HG03064 (cell line): ENCODE measurements around the gene SMAD7.

Experiments used
- ATAC-seq: cut with Tn5 transposase; IDR thresholded peaks from one replicate; pipeline ENCODE4 v1.9.1; 2021; ENCODE audit warnings: low read depth; ENCODE audit not compliant: unreplicated experiment

The SMAD7 gene, protein sequence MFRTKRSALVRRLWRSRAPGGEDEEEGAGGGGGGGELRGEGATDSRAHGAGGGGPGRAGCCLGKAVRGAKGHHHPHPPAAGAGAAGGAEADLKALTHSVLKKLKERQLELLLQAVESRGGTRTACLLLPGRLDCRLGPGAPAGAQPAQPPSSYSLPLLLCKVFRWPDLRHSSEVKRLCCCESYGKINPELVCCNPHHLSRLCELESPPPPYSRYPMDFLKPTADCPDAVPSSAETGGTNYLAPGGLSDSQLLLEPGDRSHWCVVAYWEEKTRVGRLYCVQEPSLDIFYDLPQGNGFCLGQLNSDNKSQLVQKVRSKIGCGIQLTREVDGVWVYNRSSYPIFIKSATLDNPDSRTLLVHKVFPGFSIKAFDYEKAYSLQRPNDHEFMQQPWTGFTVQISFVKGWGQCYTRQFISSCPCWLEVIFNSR

DNA sequence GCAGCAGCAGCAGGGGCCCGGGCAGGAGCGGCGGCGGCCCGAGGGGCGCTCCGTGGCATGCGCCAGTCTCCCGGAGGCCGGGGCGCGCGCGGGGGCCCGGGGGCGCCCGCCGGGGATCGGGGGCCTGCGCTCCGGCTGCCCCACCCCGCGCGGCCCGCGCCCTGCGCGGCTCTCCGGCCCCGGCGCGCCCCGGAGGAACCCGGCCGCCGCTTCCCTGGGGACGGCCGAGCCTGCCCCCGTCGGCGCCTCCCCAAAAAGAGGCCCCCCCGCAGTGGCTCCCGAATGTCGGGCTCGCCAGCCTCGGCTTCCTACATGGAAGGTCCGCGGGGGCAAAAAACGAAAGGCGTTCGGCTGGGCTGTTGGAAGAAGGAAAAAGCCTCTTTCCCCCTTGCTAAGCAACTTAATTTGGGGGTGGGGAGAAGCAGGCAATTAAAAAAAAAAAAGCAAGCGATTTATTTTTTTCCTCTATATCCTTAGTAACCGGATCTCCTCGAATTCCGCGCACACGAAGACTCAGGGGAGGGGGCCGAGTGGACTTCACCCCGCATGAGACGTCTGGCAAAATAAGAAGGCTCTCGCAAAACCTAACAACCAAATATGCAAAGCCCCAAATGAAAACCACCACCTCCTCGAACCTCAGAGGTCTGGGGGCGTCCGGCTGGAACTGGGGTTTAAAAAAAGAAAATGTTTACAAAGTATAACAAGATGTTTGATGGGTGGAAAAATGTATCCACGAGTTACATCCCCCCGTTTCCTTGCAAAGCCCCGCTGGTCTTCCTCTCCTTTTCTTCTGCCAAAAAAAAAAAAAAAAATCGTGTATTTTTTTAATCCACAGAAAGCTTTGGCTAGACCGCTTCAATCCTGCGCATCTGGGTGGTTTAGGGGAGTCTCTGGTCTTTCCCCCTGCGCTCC lies at the start of gene SMAD7:
Gene SMAD7, minus strand, starts transcription at position 430 of the 912 bp plus-strand sequence. CDS start 541 bp downstream, outside the sequence.
- ATAC-seq, result no peak

DNA sequence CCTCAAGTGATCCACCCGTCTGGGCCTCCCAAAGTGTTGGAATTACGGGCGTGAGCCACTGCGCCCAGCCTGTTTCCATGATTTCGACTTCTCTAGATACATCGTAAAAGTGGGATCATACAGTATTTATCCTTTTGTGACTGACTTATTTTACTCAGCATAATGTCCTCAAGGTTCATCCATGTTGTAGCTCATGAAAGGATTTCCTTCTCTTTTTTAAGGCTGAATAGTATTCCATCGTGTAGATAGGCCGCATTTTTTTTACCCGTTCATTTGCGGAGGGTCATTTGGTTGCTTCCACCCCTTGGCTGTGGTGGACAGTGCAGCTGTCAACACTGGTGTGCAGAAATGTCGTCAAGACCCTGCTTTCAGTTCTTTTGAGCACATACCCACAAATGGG lies 48.8 kb upstream of the SMAD7 start:
- no peak for ATAC-seq

DNA sequence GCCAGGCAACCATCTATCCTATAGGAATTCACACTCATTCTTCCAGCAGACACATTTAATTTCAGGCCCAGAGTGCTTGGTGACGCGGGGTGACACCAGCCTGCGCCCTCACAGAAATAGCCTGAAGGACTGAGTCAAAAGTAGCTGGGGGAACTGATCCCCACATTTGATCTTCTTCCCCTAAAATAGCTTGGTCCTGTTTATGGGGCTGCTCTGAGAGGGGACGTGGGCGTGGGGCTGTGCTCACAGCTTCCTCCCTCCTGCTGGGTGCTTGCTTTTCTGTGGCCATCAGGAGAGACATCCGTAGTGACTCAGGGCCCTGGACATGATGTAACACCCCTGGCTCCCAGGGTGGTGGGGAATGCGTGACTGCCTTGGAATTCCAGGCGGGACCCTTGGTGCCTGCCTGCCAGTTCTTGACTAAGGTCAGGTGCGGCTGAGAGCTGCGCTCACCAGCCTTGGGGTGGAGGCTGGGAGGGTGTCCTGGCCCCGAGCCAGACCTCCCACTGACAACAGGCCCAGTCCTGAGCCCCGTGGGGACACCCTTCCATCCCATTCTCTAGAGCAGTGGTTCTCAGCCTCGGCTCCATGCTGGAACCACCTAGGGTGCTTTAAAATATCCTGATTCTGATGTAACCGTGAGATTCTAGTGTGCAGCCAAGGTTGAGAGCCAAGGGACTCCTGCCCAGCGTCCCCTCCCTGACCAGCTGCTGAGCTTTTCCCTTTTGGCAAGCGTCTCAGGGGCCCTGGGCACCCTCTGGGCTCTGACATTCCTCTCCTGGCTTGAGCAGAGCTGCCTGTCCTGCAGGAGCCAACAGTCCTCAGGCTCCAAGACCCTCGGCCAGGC lies 47.4 kb upstream of the SMAD7 start:
- ATAC-seq, result no peak

DNA sequence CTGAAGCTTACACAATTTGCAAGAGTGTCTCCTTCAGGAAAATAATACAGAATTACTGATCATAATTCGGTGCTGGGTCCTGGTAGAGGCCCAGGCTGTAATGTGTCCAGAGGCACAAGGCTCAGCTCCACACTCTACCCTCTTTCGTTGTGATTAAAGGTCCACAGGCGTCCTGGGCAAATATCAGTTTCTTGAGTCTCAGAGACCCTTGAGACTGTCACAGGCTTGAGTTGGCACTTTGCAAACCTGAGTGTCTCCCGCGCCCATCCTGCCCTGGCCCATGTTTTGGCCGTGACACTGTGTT lies 46.9 kb upstream of the SMAD7 start:
- no peak for ATAC-seq

DNA sequence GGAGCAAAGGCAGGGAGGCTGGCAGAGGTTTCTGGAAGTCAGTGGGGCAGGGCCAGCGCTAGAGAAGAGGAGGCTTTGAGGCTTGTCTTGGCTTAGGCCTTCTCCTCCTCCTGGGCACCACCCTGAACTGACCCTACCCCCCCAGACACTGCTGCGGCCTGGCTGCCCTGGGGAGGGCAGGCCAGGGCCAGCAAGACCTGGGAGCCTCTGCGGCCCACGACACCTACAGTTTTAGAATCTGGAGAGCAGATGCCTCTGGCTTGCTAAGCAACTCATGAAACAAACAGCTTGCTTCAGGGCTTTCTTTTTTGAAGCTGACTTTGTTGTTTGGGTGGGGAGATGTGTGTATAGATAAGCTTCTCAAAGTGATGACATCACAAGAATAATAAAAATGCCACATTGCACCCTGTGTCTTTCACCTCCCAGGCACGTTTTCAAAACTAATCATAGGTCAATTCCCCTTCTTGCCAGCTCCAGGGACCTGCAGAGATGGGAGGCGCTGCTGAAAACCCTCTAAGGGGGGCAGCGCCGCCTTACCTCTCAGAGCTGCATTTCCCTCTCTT lies 46.2 kb upstream of the SMAD7 start:
- no peak for ATAC-seq

DNA sequence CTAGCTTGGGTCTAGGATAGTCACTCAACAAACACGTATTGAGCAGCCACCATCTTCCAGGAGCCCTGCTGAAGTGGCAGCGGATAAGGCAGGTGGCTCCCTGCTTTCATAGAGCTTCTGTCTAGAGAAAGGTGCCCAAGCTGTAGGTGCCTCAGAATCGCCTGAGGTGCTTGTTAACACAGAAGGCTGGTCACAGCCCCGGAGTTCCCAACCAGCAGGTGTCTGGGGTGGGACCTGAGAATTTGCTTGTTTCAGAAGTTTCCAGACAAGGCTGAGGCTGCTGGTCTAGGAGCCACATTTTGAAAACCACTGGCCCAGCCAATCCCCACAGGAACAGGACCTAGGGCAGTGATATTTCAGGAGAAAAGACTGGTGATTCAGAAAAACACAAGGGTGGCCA lies 45.3 kb upstream of the SMAD7 start:
- ATAC-seq, result no peak

DNA sequence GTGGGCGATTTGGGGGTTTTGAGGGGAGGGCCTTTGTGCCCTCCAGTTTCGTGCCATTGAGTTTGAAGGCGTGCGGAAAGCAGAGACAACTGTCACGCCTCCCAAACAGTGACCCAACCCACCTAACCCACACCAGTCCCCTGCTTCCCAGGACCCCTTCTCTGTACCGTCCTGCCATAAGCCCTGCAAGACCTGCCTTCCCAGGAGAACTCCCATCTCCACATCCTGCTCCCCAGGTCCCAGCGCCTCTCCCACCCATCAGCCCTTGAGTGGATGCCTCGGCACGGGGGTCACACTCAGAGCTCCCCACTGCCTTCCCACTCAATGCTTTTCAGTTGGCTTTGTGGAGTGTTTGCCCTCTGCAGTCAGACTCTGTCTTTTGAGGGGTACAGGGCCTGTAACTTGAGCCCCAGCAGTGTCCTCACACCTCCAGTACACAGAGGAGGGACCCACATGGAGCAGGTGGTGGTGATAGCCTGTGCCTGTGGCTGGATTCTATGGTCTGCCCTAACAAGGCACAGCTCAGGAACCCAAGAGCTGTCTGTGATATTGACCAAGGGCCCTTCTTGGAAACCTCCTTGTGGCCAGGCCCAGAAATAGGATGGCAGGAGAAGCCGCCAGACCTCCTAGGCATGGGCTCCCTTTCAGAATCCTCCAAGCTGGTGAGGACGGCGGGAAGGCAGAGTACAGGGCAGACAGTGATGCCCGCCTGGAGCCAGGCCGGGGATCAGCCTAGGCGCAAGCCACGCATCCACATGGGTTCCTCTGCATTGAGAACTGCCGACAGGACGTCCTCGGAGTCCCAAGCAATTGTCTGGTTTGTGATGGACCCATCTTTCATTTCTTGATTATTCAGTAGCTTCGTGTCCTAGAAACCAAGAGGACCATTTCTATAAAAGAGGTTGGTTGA lies 44.4 kb upstream of the SMAD7 start:
- ATAC-seq, result no peak

DNA sequence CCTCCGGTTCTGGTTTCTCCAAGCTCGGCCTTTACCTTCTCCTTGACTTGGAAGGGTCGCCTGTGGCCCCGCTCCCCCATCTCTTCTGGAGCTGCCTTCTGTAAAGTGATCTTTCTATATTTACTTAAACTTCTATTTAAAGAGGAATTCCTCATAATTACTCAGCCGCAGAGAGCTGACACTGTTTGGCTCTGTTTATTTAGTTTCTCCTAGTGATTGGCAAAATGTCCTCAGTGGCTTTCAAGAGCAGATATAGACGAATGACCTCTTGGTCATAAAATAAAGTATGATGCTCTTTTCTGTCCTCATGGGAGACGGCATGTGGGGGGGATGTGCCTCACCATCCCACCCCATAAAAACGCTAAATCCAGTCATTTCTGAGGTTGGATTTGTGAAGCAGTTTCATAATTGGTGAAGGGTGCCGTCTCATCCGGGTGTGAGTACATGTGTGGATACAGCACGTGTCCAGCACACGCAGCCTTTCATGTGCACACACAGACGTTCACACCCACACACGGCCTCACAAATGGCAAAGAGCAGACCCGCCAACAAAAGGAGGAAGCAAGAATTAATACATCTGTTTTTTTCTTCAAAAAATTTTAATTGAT lies 43.4 kb upstream of the SMAD7 start:
- no peak for ATAC-seq

DNA sequence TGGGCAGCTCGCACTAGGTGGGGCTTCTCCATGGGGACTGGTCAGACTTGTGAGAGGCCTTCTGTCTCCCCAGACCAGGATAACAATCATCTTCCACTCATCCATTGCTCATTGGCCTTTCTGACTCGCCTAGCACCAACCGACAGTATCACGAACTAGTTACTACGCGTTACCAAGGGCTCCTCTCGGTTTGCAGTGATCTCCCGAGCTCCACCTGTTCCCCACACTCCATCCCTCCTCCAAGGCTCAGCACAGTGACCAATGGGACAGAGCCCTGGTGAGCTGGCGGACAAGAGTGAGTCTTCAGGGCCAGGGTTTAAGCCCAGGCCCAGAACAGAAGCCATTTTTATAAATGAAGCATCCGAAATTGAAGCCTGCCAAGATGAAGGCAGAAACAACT lies 42.8 kb upstream of the SMAD7 start:
- ATAC-seq, result no peak

DNA sequence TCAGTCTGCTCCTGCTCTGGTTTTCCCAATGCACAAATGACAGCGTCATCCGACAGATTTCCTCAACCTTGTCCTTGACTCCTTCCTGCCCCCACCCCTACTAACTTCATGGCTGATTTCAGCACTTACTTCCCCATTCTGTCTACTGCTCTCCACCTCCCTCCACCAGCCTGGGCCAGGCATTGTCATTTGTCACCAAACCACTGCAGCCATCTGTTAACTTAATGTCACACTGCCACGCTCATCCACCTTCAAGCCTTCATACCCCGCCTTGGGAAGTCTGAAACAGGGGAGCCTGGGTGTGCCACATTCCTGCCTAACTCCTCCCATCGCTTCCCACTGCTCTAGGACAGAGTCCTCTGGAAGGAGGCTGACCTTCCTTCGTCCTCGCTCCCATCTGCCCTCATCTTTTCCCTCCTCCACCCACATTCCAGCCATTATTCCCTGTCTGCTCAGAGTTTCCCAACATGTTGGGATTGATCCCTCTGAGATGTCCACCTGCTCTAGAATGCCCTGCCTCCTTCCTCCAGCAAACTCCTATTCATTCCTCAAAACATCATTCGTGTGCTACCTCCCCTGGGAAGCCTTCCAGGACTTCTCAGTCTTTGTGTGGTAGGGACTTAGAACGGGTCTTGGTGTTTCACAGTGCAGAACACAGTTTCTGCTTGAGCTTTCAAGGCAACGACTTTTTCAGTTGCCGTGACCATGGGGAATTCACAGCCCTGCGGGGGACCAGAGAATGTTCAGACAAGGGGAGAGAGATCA lies 42.2 kb upstream of the SMAD7 start:
- ATAC-seq, result no peak

DNA sequence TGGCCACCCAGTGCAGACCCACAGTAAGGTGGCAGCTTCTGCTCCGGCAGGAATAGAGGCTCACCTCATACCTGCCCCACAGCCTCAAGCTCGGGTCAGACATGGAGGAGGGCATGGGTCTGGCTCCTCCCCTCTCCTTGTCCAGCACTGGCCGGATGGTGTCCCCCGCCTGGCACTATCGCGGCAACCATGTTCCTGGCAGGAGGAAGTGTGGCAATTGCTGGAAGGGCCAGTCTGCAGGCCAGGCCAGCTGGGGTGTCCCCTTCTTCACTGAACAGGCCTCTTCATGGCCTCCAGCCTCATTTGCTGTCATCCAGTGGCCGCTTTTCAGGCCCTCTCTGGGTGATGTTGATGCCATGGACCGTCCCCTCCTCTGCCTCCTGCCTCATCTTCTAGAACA lies 41.4 kb upstream of the SMAD7 start:
- ATAC-seq, result no peak

DNA sequence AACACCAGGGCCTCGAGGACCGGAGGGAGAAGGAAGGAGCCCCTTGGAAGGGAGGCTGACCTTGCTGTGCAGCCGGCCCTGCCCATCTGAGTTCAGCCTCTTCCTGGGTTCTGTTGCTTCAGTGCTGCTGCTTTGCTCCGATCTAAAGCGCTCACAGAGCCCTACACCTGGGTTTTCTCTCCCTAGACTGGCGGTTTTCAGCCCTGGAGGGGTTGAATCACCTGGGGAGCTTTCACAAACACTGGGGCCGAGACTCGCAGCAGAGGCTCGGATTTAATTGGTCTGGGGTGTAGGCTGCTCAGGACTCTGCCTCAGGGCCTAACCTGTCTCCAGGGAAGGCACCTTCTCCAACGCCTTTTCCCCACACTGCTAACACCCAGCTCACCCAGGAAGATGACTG lies 40.9 kb upstream of the SMAD7 start:
- ATAC-seq, result no peak

DNA sequence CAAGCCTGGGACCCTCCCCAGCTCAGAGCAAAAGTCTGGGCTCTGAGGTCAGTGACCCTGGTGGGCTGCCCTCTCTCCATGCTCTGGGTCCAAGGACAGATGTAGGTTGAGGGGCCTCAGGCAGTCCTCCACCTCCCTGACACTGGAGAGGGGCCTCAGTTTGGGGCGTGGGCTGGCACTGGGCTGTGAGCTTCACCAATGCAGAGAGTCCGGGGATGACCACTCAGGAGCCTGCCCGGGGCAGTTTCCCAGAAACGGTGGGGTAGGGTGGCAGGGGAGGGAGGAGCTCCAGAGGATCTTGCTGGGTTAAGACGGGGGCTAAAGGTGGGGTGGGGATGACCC lies 40.5 kb upstream of the SMAD7 start:
- ATAC-seq, result no peak

DNA sequence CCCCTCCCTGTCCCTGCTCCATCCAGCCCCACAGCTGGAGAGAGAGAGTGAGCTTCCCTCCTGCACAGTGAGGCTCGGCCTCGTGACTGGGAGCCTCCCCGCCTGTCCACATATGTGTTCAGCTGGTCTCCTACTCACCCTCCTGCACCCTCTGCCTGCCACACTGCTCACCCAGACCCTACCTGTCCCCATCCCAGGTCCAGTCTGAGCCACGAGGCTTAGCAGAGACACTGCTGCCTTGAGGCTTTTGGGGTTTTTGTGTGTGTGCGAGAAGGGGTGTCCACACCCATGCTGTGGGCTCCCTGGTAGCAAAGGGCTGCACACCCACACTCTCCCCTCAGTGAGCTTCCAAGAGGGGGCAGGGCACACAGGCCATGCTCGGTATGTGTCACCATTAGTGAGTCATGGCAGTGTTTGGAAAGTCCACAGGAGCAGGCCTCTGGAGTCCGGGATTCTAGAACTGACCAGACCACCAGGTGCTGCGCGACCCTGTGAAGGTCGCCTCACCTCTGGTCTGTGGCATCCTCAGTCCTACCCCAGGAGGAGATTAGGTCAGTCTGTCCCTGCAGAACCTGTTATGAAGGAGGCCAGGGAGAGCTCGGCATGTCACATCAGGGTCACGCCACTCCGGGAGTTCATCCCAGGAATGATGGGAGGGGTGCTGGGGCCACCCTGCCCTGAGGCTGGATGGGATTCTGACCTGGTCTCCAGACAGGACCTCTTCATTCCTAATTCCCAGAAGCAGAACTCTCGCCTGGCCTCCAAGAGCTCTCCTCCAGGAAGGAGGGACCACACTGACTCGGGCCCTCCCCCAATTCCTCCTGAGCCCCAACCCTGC lies 39.9 kb upstream of the SMAD7 start:
- no peak for ATAC-seq

DNA sequence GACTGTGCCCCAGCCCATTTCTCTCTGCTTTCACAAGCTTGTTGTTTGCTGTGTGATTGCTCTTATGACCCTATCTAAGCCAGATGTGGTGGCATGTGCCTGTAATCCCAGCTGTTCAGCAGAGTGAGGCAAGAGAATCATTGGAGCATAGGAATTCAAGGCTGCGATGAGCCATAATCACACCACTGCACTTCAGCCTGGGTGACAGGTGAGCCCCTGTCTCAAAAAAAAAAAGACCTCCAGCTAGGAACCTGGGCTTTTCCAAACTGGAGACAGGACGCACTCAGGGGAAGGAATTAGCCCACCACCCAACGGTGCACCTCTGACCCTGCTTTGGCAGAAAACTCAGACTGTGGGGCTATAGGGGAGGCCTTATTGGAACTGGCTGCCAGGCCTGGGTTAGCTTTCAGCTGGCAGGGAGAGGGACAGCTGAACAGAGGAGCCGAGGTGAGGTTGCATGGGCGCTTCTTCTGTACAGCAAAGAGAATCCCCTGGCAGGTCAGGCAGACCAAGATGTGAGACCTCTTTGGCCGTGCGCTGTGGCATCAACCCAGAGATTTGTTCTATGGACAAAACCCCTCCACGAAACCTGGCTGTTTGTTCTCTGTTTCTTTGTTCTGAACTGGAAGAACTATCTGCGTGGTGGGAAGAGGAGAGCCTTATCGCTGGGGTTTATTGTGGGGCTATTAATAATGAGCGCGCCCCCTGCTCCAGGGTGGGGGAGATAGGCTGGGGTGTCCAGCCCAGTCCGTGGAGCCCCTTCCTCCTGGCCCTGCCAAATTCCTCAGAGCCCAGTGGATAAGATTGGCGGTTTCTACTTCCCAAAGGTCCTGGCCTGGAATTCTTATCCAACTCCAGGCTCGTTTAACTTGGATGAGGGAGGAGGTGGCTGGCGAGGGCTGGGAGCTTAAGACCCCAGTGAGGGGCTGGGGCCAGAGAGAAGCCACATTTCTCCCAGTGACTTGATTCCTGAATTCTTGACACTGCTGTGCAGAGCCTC lies 38.8 kb upstream of the SMAD7 start:
- ATAC-seq, result no peak

DNA sequence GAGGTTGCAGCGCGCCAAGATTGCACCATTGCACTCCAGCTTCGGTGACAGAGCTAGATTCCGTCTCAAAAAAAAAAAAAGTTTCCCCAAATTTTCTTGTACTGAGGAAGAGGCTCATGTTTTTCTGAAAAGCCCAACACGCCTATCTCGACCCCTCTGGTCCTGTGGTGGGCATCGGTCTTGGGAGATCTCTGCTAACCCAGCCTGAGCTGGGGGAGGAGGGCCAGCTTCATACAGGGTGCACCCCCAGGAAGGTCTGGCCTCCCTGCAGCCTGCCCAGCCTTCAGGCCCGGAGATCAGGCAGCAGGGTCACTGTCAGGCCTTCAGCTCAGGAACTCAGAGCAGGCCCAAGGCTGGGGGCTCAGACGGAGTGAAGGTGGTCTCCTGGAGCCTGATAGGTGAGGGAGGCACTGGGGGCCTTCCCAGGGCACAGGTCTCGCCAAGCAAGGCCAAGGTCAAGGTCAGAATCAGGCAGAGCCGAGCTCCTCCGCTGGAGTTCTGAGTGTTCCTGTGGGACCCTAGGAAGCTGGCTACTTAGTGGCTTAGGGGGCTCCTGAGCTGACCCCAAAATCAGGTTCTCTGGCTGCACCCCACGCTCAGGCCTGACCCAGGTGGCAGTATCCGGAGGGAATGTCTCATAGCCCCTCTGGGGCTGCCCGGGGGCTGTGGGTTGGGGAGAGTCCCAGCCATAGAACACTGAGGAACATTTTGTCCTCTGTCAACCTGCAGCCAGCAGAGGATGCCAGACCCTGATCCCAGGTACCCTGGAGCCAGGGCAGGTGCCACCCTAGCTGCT lies 37.9 kb upstream of the SMAD7 start:
- no peak for ATAC-seq
